Fibroblast of gingiva (primary cell): ENCODE data around the gene IQGAP2.

Source experiments
- DNase-seq: peaks from one replicate; pipeline ENCODE4 v3.0.0-alpha.2; 2011; ENCODE audit warnings: low read depth

Gene IQGAP2

GRCh38 chr5:76689321-76690036 lies 286.4 kb downstream of the IQGAP2 start:
- peak; percentile 97 for DNase-seq

- DNase-seq, result peak; percentile 59
Observed at GRCh38 chr5:76690037-76690679, 287.1 kb downstream of the IQGAP2 start.

- DNase-seq, result peak; percentile 92
Observed at GRCh38 chr5:76690704-76691466, 287.8 kb downstream of the IQGAP2 start.

- no peak for DNase-seq
Observed at GRCh38 chr5:76691467-76692273, 288.6 kb downstream of the IQGAP2 start.

GRCh38 chr5:76692274-76692540 lies 289.1 kb downstream of the IQGAP2 start:
- DNase-seq, result no peak

GRCh38 chr5:76692651-76693050 lies 289.6 kb downstream of the IQGAP2 start:
- DNase-seq, result no peak

GRCh38 chr5:76693141-76693540 lies 290.1 kb downstream of the IQGAP2 start:
- DNase-seq, result no peak

GRCh38 chr5:76694317-76694716 lies 291.2 kb downstream of the IQGAP2 start:
- no peak for DNase-seq

- no peak for DNase-seq
Observed at GRCh38 chr5:76695346-76695745, 292.3 kb downstream of the IQGAP2 start.

GRCh38 chr5:76696251-76696650 lies 293.2 kb downstream of the IQGAP2 start:
- DNase-seq, result no peak

- DNase-seq, result no peak
Observed at GRCh38 chr5:76697670-76698069, 294.6 kb downstream of the IQGAP2 start.

- no peak for DNase-seq
Observed at GRCh38 chr5:76700571-76700970, 297.5 kb downstream of the IQGAP2 start.

GRCh38 chr5:76701298-76701697 lies 298.2 kb downstream of the IQGAP2 start:
- peak; percentile 93 for DNase-seq

- DNase-seq, result no peak
Observed at GRCh38 chr5:76703707-76704106, 300.6 kb downstream of the IQGAP2 start.

GRCh38 chr5:76704131-76704663 lies 301.1 kb downstream of the IQGAP2 start:
- no peak for DNase-seq

- no peak for DNase-seq
Observed at GRCh38 chr5:76705574-76705973, 302.5 kb downstream of the IQGAP2 start.

- peak; percentile 91 for DNase-seq
Observed at GRCh38 chr5:76709762-76710161, 306.7 kb downstream of the IQGAP2 start.

- DNase-seq, result peak; percentile 82
Observed at GRCh38 chr5:76710991-76711390, 307.9 kb downstream of the IQGAP2 start.

GRCh38 chr5:76714751-76715485 lies 311.8 kb downstream of the IQGAP2 start:
- no peak for DNase-seq

GRCh38 chr5:76715486-76715735 lies 312.3 kb downstream of the IQGAP2 start:
- no peak for DNase-seq

- DNase-seq, result peak; percentile 81
Observed at GRCh38 chr5:76715736-76716455, 312.8 kb downstream of the IQGAP2 start, which contains the start of gene F2R. Gene F2R, plus strand, starts transcription at chr5:76716126. Its CDS starts 182 bp downstream, at chr5:76716308.
